H1 (cell line): ENCODE measurements around the gene ITFG2. TPM values are rescaled to one million over a fixed set of nuclear protein-coding genes. Genes with fewer than 3 reads are reported as not detected.

Experiments used
- BRCA1 ChIP-seq: IDR thresholded peaks from 2 replicates; pipeline ENCODE4 v1.6.1; 2012; ENCODE audit warnings: low read depth, low read length, improper control_type of control experiment
- CBX5 ChIP-seq: fragments of 300-800, 300-1000 bp; sonication (generic); IDR thresholded peaks from 2 replicates; pipeline ENCODE4 v1.7.1; 2016; ENCODE audit warnings: antibody characterized with exemption, low read length, low read depth
- KDM4A ChIP-seq: IDR thresholded peaks from one replicate; pipeline ENCODE4 v1.7.1; 2012; ENCODE audit warnings: low read depth, mild to moderate bottlenecking, moderate library complexity, low read length, inconsistent platforms; ENCODE audit not compliant: severe bottlenecking
- SAP30 ChIP-seq: fragments of 300-600 bp; sonication (generic); IDR thresholded peaks from 2 replicates; pipeline ENCODE4 v1.7.1; 2012; ENCODE audit warnings: low read length, moderate library complexity, mild to moderate bottlenecking, inconsistent platforms; ENCODE audit not compliant: insufficient read depth, insufficient replicate concordance
- SIN3A ChIP-seq, 2 experiments: IDR thresholded peaks in 1 of 2; conservative IDR thresholded peaks in 1 of 2; 2 replicates each; pipeline ENCODE4 v1.6.1; 2011 to 2012; ENCODE audit warnings: low read length in 2 of 2, improper control_type of control experiment in 1 of 2, low read depth in 1 of 2, mild to moderate bottlenecking in 1 of 2
- SP2 ChIP-seq: IDR thresholded peaks from 2 replicates; pipeline ENCODE4 v1.6.1; 2012; ENCODE audit warnings: mild to moderate bottlenecking, low read length, inconsistent platforms
- TBP ChIP-seq: IDR thresholded peaks from 2 replicates; pipeline ENCODE4 v1.6.1; 2011; ENCODE audit warnings: low read depth, low read length, improper control_type of control experiment
- polyA plus RNA-seq, 7 experiments: library from polyadenylated mRNA; depleted of rRNA in 3 of 7; stranded (reverse) in 5 of 7; unstranded in 2 of 7; fragments of >200 nt in 5 of 7; fragments of 200-250 nt in 2 of 7; gene quantifications; 1 replicate in 5 of 7; 2 replicates in 1 of 7; 4 replicates in 1 of 7; pipeline versions ENCODE4 v1.2.1 to v1.2.3, GENCODE V29; 2011 to 2013; ENCODE audit warnings: missing spikeins in 2 of 7, mixed read lengths in 2 of 7
- total RNA-seq: library from RNA; stranded (reverse); fragmentation: NEBNext Ultra II Directional; extraction: Animal tissue kit (Norgen Biotek cat#: 25700); gene quantifications from 2 replicates; pipeline ENCODE4 v1.2.1, GENCODE V29; 2021
- TF ChIP-seq, protein P1 (sequence below): IDR thresholded peaks from 2 replicates; pipeline ENCODE4 v1.6.1; 2012; ENCODE audit warnings: inconsistent platforms
- TF ChIP-seq, protein P2 (sequence below): IDR thresholded peaks from 2 replicates; pipeline ENCODE4 v1.6.1; 2012; ENCODE audit warnings: inconsistent platforms
- TF ChIP-seq, protein P3 (sequence below): IDR thresholded peaks from 2 replicates; pipeline ENCODE4 v1.6.1; 2012; ENCODE audit warnings: low read length, inconsistent platforms
- TF ChIP-seq, protein P4 (sequence below): IDR thresholded peaks from 2 replicates; pipeline ENCODE4 v1.6.1; 2011; ENCODE audit warnings: low read depth, mild to moderate bottlenecking, low read length; ENCODE audit not compliant: insufficient read depth

Gene ITFG2
- total and polyA plus RNA-seq, 2 of the 8 experiments (the other 6 are each of a cell fraction or from before 2014, with no cell fraction given), result 15.0 to 22.9 TPM

DNA sequence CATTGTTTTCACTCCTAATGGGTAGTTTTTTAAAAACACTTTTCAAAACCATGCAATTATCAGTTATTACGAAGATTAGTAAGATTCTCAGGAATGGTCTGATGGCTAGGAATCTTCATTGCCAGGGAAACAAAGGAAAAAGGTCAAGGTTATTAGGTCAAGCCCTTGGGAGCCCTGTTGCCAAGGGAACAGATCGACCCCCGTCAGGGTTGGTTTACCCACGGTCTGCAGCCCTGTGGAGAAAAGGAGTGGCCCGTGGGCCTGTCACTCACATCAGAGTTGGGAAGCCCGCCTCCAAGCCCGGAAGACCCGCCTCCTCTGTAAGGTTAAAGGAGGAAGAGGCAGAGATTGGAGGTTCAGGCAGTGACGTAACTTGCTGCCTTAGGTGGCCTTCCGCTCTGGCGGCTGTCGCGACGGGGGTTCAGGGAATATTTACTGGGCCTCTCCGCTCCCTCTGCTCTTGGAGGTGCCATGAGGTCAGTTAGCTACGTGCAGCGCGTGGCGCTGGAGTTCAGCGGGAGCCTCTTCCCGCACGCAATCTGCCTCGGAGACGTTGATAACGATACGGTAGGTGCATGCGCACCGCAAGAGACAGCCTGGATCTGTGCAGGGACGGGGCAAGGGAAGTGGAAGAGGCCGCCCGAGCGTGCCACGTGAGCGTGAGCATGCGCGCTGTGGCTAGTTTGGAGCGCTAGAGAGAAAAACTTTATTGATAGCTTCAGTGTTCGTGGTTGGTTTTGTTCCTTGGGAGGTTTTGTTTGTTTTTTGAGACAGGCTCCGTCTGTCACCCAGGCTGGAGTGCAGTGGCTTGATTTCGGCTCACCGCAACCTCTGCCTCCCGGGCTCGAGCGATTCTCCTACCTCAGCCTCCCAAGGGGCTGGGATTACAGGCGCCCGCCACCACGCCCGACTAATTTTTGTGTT is at the start of gene ITFG2 (continued):
- TF ChIP-seq, protein P1, sequence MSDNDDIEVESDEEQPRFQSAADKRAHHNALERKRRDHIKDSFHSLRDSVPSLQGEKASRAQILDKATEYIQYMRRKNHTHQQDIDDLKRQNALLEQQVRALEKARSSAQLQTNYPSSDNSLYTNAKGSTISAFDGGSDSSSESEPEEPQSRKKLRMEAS, result peak; percentile 99
- TF ChIP-seq SIN3A (conservative IDR thresholded peaks at IDR 0.05 in 1 of 2, IDR thresholded peaks at IDR 0.05 in 1 of 2; ENCODE audit: low read depth in 1 of 2, low read length in 2 of 2), result peak; percentile 66 to 93; a peak in 3 of 4 replicates
- TF ChIP-seq, protein P2, sequence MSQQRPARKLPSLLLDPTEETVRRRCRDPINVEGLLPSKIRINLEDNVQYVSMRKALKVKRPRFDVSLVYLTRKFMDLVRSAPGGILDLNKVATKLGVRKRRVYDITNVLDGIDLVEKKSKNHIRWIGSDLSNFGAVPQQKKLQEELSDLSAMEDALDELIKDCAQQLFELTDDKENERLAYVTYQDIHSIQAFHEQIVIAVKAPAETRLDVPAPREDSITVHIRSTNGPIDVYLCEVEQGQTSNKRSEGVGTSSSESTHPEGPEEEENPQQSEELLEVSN, result peak; percentile 65
- TF ChIP-seq SP2, result peak; percentile 68
- peak; percentile 68 for TF ChIP-seq KDM4A
- TF ChIP-seq, protein P3, sequence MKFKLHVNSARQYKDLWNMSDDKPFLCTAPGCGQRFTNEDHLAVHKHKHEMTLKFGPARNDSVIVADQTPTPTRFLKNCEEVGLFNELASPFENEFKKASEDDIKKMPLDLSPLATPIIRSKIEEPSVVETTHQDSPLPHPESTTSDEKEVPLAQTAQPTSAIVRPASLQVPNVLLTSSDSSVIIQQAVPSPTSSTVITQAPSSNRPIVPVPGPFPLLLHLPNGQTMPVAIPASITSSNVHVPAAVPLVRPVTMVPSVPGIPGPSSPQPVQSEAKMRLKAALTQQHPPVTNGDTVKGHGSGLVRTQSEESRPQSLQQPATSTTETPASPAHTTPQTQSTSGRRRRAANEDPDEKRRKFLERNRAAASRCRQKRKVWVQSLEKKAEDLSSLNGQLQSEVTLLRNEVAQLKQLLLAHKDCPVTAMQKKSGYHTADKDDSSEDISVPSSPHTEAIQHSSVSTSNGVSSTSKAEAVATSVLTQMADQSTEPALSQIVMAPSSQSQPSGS, result peak; percentile 92
- TF ChIP-seq TBP, result peak; percentile 87
- TF ChIP-seq BRCA1, result no peak
- TF ChIP-seq, protein P4, sequence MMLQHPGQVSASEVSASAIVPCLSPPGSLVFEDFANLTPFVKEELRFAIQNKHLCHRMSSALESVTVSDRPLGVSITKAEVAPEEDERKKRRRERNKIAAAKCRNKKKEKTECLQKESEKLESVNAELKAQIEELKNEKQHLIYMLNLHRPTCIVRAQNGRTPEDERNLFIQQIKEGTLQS, result peak; percentile 79
- peak; percentile 98 for TF ChIP-seq SAP30
- no peak for TF ChIP-seq CBX5
